NCI-H82 (cell line): ENCODE measurements around the gene PRR5L.

ENCODE experiments used
- DNase-seq: peaks from one replicate; lab custom pipeline; 2025; lab: John Stamatoyannopoulos, UW

PRR5L gene

GRCh38 chr11:36400766-36401455 is 104.8 kb downstream of the PRR5L start:
- no peak for DNase-seq

GRCh38 chr11:36402568-36403170 is 106.6 kb downstream of the PRR5L start:
- no peak for DNase-seq

- no peak for DNase-seq
These were observed 107.6 kb downstream of the PRR5L start for GRCh38 chr11:36403661-36404060.

- no peak for DNase-seq
These were observed 108.7 kb downstream of the PRR5L start for GRCh38 chr11:36404831-36405230.

GRCh38 chr11:36405585-36406367 is 109.7 kb downstream of the PRR5L start:
- no peak for DNase-seq

GRCh38 chr11:36407356-36407755 is 111.3 kb downstream of the PRR5L start:
- DNase-seq, result no peak

GRCh38 chr11:36408498-36409136 is 112.5 kb downstream of the PRR5L start:
- no peak for DNase-seq

- no peak for DNase-seq
These were observed 113.2 kb downstream of the PRR5L start for GRCh38 chr11:36409152-36409816.

- no peak for DNase-seq
These were observed 115.1 kb downstream of the PRR5L start for GRCh38 chr11:36411202-36411640.

GRCh38 chr11:36412781-36413383 is 116.8 kb downstream of the PRR5L start:
- no peak for DNase-seq

- DNase-seq, result no peak
These were observed 121.1 kb downstream of the PRR5L start for GRCh38 chr11:36417154-36417553.

GRCh38 chr11:36419791-36420424 is 123.8 kb downstream of the PRR5L start:
- DNase-seq, result no peak

- no peak for DNase-seq
These were observed 125.6 kb downstream of the PRR5L start for GRCh38 chr11:36421546-36422155.

GRCh38 chr11:36425561-36426081 is 129.5 kb downstream of the PRR5L start:
- no peak for DNase-seq

GRCh38 chr11:36426226-36426848 is 130.2 kb downstream of the PRR5L start:
- DNase-seq, result no peak

GRCh38 chr11:36427079-36427478 is 131.0 kb downstream of the PRR5L start:
- no peak for DNase-seq

- no peak for DNase-seq
These were observed 131.8 kb downstream of the PRR5L start for GRCh38 chr11:36427876-36428275.

GRCh38 chr11:36431429-36432092 is 135.5 kb downstream of the PRR5L start:
- DNase-seq, result no peak

- no peak for DNase-seq
These were observed 136.0 kb downstream of the PRR5L start for GRCh38 chr11:36432093-36432469.
